HG02981 (cell line): Measurements from ENCODE around the gene OCEL1.
A peak's percentile ranks its signal among the peaks of the same experiment; 100 is the strongest.
"Not testable (repeated sequence)": the region's sequence is repeated elsewhere in the genome, so short reads cannot be mapped to it uniquely, and the experiment has no call there.

Experiments
- ATAC-seq: cut with Tn5 transposase; IDR thresholded peaks from one replicate; pipeline ENCODE4 v1.9.1; 2021; ENCODE audit warnings: mild to moderate bottlenecking, moderate library complexity; ENCODE audit not compliant: unreplicated experiment

Gene OCEL1, protein sequence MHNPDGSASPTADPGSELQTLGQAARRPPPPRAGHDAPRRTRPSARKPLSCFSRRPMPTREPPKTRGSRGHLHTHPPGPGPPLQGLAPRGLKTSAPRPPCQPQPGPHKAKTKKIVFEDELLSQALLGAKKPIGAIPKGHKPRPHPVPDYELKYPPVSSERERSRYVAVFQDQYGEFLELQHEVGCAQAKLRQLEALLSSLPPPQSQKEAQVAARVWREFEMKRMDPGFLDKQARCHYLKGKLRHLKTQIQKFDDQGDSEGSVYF

DNA sequence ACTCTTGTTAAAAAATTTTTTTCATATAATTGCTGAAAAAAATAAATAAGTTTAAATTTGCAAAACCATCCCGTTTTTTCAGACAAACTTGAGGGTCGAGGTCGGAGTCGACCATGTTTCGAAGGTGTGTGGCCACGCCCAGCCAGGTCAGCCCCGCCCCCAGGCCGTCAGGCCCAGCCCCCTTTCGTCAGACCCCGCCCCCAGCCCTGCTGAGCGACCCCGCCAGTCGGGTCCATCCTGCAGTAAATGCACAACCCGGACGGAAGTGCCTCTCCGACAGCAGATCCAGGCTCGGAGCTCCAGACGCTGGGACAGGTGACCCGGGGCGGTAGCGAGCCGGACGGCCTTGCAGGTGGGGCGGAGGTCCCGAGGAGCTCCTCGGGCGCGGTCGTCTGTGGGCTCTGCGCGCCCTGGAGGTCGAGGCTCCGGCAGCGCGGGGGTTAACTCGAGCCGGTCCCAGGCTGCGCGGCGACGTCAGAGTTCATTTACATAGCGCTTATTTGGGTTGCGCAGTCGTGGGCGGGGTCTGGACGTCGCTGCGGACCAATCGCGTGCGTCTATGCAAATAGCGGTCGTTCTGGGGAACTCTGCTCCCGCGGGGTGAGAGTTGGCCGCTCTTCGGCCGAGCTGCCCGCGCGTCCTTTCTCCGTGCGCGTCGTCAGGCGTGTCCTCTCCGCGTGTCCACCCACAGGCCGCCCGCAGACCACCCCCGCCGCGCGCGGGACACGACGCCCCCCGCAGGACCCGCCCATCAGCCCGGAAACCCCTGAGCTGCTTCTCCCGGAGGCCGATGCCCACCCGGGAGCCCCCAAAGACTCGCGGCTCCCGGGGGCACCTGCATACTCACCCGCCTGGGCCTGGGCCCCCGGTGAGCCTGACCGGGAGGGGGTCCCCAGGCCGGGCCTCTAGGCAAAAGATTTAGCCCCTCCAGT lies at the start of gene OCEL1:
Gene OCEL1 (plus strand): TSS at position 225 of the 932 bp plus-strand sequence. CDS start 22 bp downstream, at position 247.
- ATAC-seq, result peak; percentile 85

DNA sequence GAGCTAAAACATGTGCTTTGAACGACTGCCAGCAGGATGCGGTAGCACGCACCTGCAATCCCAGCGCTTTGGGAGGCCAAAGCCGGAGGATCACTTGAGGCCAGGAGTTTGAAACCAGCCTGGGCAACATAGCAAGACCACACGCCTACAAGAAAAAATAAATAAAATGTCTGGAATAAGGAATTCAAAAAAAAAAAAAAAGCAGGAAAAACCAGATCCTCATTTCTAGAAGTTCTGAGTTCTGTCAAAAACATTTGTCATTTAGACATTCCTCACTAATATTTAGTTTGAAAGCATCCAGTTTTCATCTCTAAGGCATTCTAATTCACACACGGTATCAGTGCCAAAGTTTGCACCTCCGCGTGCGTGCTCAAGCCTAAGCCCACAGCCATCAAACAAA lies 47.7 kb upstream of the OCEL1 start:
- no peak for ATAC-seq

DNA sequence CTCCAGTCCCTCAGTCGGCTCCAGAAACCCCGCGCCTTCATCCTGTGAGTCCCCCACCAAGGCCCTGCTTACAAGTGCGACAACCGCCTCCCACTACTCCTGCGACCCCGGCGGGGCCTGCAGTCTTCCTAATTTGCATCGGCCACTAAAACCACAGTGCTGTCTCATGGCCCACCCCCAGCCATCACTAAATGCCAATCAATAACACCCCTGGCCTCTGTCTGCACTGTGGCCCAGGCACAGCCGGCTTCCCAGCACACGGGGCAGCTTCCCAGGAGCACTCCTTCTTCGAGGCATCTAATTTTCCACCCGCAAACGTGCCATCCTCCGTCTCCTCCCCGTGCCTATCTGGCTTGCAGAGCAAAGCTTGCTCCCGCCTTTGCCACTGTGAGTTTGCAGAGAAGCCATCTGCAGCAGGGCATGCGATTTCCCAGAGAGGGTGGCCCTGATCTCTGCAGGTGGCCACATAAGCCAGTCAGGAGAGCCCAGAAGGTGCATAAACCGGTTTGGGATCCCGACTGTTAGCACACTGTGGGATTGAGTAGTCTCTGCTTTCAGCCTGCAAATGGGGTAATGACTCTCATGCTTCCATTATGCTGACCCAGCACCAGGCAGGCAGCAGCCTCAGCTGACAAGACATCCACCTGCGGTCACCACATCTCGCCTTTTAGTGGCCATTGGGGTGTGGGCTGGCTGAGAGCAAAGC lies 44.9 kb upstream of the OCEL1 start:
- ATAC-seq, result no peak

DNA sequence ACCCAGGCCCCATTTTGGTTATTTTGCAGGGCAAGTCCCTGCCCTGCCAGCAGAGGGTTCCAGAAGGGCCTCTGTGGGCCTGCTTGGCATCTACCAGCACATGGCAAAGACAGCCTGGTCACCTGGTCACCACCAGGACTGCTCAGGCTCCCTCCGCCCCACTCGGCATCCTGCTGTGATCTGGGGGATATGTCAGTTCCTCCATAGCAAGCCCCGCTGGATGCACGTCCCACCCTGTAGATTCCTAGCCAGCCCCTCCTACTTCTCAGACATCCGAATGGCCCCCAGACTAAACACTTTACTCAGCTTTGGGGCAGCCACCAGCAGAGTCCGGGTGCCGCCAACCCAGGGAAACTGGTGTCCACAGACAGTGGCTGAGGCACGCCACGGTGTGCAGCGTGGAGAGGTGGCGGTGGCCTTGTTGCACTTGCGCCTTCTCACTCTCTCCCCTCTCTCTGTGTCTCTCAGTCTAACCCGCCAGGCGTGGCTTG lies 42.7 kb upstream of the OCEL1 start:
- ATAC-seq, result no peak

- no peak for ATAC-seq
Observed at GRCh38 chr19:17183858-17184321, 42.1 kb upstream of the OCEL1 start.

DNA sequence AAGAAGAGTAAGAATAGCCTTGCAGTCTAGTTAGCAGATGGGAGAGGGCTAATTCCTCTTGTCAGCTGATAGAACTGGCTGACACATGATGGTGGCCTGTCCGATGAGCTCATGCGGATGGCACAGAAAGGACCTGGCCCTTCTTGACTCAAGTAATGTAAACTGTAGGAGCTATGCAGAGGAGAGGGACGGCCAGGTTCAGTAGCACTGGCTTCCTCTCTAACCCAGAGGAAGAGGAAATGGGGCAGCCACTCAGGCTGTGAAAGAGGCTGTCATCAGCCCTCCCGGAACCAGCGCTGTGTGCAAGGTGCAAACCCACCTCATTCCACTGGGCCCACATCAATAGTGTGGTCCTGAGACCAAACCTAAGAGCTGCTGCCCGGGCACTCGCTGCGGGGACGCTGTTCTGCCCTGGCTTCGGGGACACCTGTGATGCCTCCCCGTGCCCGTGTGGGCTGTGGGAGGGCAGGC lies 41.6 kb upstream of the OCEL1 start:
- ATAC-seq, result no peak

DNA sequence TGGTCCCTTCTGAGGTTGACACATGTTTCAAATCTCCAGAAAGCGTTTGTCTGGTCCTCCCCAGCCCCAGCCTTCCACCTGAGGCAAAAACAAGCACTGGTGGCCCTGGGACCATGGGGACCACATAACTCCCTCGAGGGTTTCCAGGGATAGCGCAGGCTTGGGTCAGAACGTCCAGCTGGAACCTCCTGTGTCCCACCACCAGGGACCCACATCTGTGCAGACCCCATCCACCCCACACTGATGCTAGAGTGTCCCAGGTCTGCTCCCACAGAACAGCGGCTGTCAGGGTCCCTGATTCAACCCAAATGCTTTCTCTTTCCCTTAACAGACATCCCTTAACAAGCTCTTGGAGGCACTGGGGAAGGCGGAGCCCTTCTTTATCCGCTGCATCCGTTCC lies 40.4 kb upstream of the OCEL1 start:
- no peak for ATAC-seq

GRCh38 chr19:17191736-17192135 lies 34.3 kb upstream of the OCEL1 start:
- not testable (repeated sequence) for ATAC-seq

GRCh38 chr19:17192751-17193150 lies 33.3 kb upstream of the OCEL1 start:
- ATAC-seq, result no peak

- ATAC-seq, result no peak
Observed at GRCh38 chr19:17194608-17195007, 31.4 kb upstream of the OCEL1 start.

- no peak for ATAC-seq
Observed at GRCh38 chr19:17195106-17195505, 30.9 kb upstream of the OCEL1 start.

- ATAC-seq, result no peak
Observed at GRCh38 chr19:17196610-17197009, 29.4 kb upstream of the OCEL1 start.

DNA sequence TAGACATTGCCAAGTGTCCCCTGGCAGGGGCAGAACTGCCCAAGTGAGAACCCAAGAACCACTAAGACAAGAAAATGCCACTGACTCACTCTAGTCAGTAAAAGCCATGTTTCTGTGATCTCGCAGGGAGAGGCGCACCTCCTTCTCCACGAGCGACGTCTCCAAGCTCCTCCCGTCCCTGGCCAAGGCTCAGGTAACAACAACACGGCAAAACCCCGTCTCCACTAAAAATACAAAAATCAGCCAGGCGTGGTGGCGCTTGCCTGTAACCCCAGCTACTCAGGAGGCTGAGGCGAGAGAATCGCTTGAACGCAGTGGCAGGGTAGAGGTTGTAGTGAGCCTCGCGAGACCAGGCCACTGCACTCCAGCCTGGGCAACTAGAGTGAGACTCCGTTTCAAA lies 28.4 kb upstream of the OCEL1 start:
- no peak for ATAC-seq

GRCh38 chr19:17200408-17201079 lies 25.5 kb upstream of the OCEL1 start:
- no peak for ATAC-seq

- ATAC-seq, result no peak
Observed at GRCh38 chr19:17202249-17202648, 23.8 kb upstream of the OCEL1 start.

GRCh38 chr19:17202713-17203112 lies 23.3 kb upstream of the OCEL1 start:
- no peak for ATAC-seq

DNA sequence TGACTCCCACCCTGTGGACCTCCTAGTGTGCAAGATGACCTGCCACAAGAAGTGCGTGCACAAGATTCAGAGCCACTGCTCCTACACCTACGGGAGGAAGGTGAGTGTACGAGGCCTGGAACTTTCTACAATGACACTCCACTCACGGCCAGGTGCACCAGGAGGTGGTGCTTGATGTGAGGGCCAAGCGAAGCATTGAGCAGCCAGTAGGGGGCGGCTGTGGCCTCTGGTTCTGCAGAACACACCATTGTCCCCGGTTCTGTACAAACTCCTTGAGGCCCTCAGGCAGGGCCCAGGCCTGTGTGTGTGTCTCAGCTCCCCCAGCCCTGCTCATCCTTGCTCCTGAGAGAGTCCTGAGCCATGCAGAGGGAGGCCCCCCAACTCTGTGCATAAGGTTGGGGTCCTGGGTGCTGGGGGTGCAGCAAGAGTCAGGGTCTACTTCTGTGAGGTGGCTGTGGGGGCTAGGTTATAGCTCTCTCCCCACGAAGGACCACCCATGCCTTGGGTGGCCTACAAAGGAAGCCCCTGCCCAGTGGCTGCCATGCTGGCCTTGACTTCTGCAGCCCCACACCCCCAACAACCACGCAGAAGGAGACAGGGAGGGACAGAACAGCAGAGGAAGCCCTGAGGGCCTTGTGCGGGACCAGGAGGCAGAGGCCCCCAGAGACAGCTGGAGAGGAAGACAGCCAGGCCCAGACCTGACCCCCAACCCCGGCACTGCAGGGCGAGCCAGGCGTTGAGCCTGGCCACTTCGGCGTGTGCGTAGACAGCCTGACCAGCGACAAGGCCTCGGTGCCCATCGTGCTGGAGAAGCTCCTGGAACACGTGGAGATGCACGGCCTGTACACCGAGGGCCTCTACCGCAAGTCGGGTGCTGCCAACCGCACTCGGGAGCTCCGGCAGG lies 20.5 kb upstream of the OCEL1 start:
- ATAC-seq, result no peak

GRCh38 chr19:17206736-17207581 lies 19.1 kb upstream of the OCEL1 start:
- ATAC-seq, result no peak
